ENCODE measurements around the gene AKAP5. TPM values are rescaled to one million over a fixed set of nuclear protein-coding genes. Genes with fewer than 3 reads are reported as not detected.

The AKAP5 gene
- total and polyA plus RNA-seq, 9 of the 15 experiments (the other 6 are each of a cell fraction or from before 2014, with no cell fraction given), result 0.06 to 0.94 (median 0.34) TPM

- TF ChIP-seq HDAC1 (IDR thresholded peaks at IDR 0.05) (no peak), ARNT (IDR thresholded peaks at IDR 0.05) (no peak)
These were observed 31.5 kb downstream of the AKAP5 start (continued) for GRCh38 chr14:64496764-64497163.

GRCh38 chr14:64500088-64500487 is 34.8 kb downstream of the AKAP5 start:
- in situ Hi-C loops (cut with MboI) (no loop called here), intact Hi-C loops (cut with micrococcal nuclease) (no loop called here)
- Histone ChIP-seq H3K27me3 (ENCODE audit: control insufficient read depth in 2 of 2, insufficient read depth in 2 of 2, low read length in 2 of 2) (no peaks in the 10 kb centered on the region), H3K9ac (ENCODE audit: insufficient read depth in 1 of 2, low read depth in 2 of 2, low read length in 2 of 2) (no peak overlapping the region), H2AFZ (ENCODE audit: low read depth, low read length) (no peak overlapping the region), H3K4me1 (replicated peaks in 1 of 2; ENCODE audit: control insufficient read depth in 2 of 2, insufficient read depth in 2 of 2, low read length in 2 of 2) (peaks cover 18 to 25% of the 10 kb centered on the region in 2 experiments), H3K27ac (ENCODE audit: extremely low read depth, low read depth, low read length) (no peak overlapping the region), H3K4me3 (no peak overlapping the region), H3K9me1 (ENCODE audit: control insufficient read depth, insufficient read depth, low read length) (no peaks in the 10 kb centered on the region), H4K20me1 (replicated peaks; ENCODE audit: control insufficient read depth, insufficient read depth, low read length) (no peaks in the 10 kb centered on the region), H3K4me2 (ENCODE audit: insufficient read depth, low read length) (no peak overlapping the region), H3K9me3 (replicated peaks; ENCODE audit: control insufficient read depth, insufficient read depth, low read depth, low read length) (no peaks in the 10 kb centered on the region), H3K36me3 (ENCODE audit: control insufficient read depth, insufficient read depth, low read length) (no peaks in the 10 kb centered on the region; the same call in 2 of the 3 replicates), H3K79me2 (ENCODE audit: control insufficient read depth, insufficient read depth, low read length) (peaks cover 15% of the 10 kb centered on the region; the same call in 2 of the 3 replicates)
- TF ChIP-seq BRF2 (IDR thresholded peaks at IDR 0.05; ENCODE audit: borderline replicate concordance, insufficient read depth, insufficient read length) (no peak), MXD1 (CRISPR knock-in tag; IDR thresholded peaks at IDR 0.05; ENCODE audit: borderline replicate concordance, poor library complexity, severe bottlenecking) (no peak), ZNF699 (CRISPR knock-in tag; IDR thresholded peaks at IDR 0.05; ENCODE audit: insufficient replicate concordance) (no peak)
- ATAC-seq (no peak), FAIRE-seq (no peak), DNase-seq (ENCODE audit: extremely low read depth in 1 of 4, low spot score in 3 of 4) (no peak)
- CTCF ChIA-PET (ENCODE audit: low intra/inter-chr PET ratio), result no interaction called here
- no TSS peak for BruUV-seq (replicated peaks)
- POLR2A ChIA-PET, result no interaction called here
- WGBS (ENCODE audit: insufficient coverage, low coverage, missing lambda C conversion rate), result 85% methylated on average over 1 of the region's 1 CpG

Data from K562 (cell line).